ENCODE measurements around the gene KCNIP2.
A peak's percentile ranks its signal among the peaks of the same experiment; 100 is the strongest.

The KCNIP2 gene

GRCh38 chr10:101827919-101828600 is 15.5 kb downstream of the KCNIP2 start:
- TF ChIP-seq, protein P1, sequence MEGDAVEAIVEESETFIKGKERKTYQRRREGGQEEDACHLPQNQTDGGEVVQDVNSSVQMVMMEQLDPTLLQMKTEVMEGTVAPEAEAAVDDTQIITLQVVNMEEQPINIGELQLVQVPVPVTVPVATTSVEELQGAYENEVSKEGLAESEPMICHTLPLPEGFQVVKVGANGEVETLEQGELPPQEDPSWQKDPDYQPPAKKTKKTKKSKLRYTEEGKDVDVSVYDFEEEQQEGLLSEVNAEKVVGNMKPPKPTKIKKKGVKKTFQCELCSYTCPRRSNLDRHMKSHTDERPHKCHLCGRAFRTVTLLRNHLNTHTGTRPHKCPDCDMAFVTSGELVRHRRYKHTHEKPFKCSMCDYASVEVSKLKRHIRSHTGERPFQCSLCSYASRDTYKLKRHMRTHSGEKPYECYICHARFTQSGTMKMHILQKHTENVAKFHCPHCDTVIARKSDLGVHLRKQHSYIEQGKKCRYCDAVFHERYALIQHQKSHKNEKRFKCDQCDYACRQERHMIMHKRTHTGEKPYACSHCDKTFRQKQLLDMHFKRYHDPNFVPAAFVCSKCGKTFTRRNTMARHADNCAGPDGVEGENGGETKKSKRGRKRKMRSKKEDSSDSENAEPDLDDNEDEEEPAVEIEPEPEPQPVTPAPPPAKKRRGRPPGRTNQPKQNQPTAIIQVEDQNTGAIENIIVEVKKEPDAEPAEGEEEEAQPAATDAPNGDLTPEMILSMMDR (IDR thresholded peaks at IDR 0.05; ENCODE audit: low read depth, low read length), result no peak
- DNase-seq, result no peak
- H3K9me3 ChIP-seq, result no peaks in the 10 kb centered on the region
- H3K4me3 ChIP-seq (ENCODE audit: low read depth, low read length), result no peak overlapping the region
- H3K36me3 ChIP-seq, result no peaks in the 10 kb centered on the region
- no peaks in the 10 kb centered on the region for H3K27me3 ChIP-seq
- H3K4me1 ChIP-seq, result peaks cover 14% of the 10 kb centered on the region

DNA sequence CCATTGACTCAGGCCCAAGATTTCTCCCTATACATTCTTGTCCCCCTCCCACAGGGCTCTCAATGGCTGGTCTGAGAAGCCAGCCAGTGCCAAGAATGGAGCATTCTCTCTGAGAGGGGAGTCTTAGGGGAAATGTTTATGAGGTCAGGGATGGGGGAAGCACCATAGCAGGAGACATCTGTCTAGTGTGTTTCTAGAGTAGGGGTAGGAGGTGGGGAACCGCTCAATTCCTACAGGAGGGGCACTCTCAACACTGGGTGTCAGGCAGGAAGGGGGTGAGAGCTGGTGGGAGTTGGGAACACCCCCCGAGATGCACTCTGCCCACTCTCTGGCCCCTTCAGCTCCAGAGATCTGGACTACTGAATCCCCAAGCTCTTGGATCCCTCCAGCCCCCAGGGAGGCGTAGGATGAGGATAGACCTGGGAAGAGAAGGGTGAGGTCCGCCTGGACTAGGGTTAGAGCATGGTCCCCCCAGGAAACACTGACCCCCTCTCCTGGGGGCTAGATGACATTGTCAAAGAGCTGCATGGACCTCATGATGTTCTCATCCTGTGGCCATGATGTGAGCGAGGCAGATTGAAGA is 16.7 kb downstream of the KCNIP2 start:
- TF ChIP-seq, protein P1 (IDR thresholded peaks at IDR 0.05; ENCODE audit: low read depth, low read length), result no peak
- no peak for DNase-seq

GRCh38 chr10:101824736-101825135 is 18.9 kb downstream of the KCNIP2 start:
- Histone ChIP-seq H3K36me3 (no peaks in the 10 kb centered on the region), H3K4me3 (ENCODE audit: low read depth, low read length) (no peak overlapping the region), H3K4me1 (no peaks in the 10 kb centered on the region), H3K9me3 (no peaks in the 10 kb centered on the region), H3K27me3 (no peaks in the 10 kb centered on the region)
- no peak for DNase-seq
- TF ChIP-seq, protein P1 (IDR thresholded peaks at IDR 0.05; ENCODE audit: low read depth, low read length), result no peak

More for the DNA sequence above, 16.7 kb downstream of the KCNIP2 start:
- no peaks in the 10 kb centered on the region for H3K36me3 ChIP-seq
- H3K4me1 ChIP-seq, result peaks cover 14% of the 10 kb centered on the region
- no peaks in the 10 kb centered on the region for H3K27me3 ChIP-seq
- H3K4me3 ChIP-seq (ENCODE audit: low read depth, low read length), result no peak overlapping the region
- no peaks in the 10 kb centered on the region for H3K9me3 ChIP-seq

GRCh38 chr10:101818872-101819633 is 24.5 kb downstream of the KCNIP2 start:
- no peak for DNase-seq
- TF ChIP-seq, protein P1 (IDR thresholded peaks at IDR 0.05; ENCODE audit: low read depth, low read length), result no peak
- Histone ChIP-seq H3K4me1 (no peaks in the 10 kb centered on the region), H3K9me3 (no peaks in the 10 kb centered on the region), H3K4me3 (ENCODE audit: low read depth, low read length) (peak overlapping the region; percentile 76), H3K36me3 (peaks cover 5% of the 10 kb centered on the region; the same call in 1 of the 2 replicates), H3K27me3 (no peaks in the 10 kb centered on the region)

DNA sequence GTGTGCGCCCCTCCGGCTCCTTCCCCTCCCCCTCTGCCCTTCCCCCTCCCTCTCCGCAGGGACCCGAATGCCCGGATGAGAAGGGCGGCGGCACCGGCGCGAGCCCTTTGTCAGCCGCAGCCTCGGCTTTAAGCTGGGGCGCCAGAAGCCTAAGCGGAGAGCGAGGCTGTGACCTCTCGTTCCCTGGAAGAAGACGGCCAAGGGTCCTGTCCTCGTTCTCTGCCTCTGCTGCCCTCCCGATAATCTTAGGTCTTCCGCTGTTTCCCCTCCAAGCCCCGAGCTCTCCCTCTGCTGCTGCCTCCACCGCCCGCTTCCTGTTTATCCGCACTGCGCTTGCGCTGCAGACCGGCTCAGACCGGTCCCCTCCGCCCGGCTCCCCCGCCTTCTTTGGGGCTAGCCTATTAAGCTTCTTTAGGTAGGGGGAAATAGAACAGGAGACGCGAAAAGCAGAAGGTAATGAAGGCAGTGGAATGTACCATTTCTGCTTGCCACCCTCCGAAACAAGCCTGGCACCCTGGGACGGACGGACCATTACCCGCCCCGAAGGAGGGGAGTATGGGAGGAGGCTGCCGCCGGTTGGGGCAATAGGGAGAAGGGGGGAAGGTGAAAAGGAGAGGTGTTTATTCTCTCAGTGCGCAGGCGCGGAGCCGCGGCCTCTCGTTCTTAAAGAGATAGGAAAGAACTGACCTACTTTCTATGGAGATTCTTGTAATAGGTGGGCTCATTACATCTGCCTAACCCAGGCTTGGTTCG is 25.3 kb downstream of the KCNIP2 start, which contains the start of gene OGA:
Gene OGA, minus strand, starts transcription at position 326 of the 753 bp plus-strand sequence. CDS start 422 bp downstream, outside the sequence.
- Histone ChIP-seq H3K27me3 (no peaks in the 10 kb centered on the region), H3K4me3 (ENCODE audit: low read depth, low read length) (peak within 1 kb of the TSS; percentile 76), H3K4me1 (no peaks in the 10 kb centered on the region), H3K36me3 (peaks cover 8% of the 10 kb centered on the region), H3K9me3 (no peaks in the 10 kb centered on the region)
- DNase-seq, result peak; percentile 97
- TF ChIP-seq, protein P1 (IDR thresholded peaks at IDR 0.05; ENCODE audit: low read depth, low read length), result no peak
